Gastrocnemius medialis (tissue), 4 donors: ENCODE data around the gene DNASE1L1. TPM values are rescaled to one million over a fixed set of nuclear protein-coding genes. Genes with fewer than 3 reads are reported as not detected.

Source experiments
- ATAC-seq, 2 donors: fragments of 150-250 bp; one replicate each; pipeline ENCODE4 v1.9.1; 2016
- DNase-seq, 2 donors: peaks; one replicate each; pipeline ENCODE4 v3.0.0-alpha.2; 2019
- H3K27ac ChIP-seq, 4 donors: fragments of 200-600 bp; sonication (generic); 1 replicate in 1 of 4; 2 replicates in 3 of 4; pipeline ENCODE4 v1.5.1; 2016 to 2018; ENCODE audit warnings: mild to moderate bottlenecking in 2 of 4, moderate library complexity in 1 of 4
- H3K27me3 ChIP-seq, 3 donors: fragments of 200-600 bp; sonication (generic) in 2 of 3; 1 replicate in 1 of 3; 2 replicates in 2 of 3; pipeline versions ENCODE4 v1.5.1 to v1.6.0; 2016 to 2019; ENCODE audit warnings: mild to moderate bottlenecking in 1 of 3, moderate library complexity in 1 of 3
- H3K36me3 ChIP-seq, 2 donors: fragments of 200-600 bp; sonication (generic) in 1 of 2; one replicate each; pipeline ENCODE4 v1.5.1; 2017 to 2018
- H3K4me1 ChIP-seq, 2 donors: fragments of 200-600 bp; sonication (generic) in 1 of 2; one replicate each; pipeline ENCODE4 v1.5.1; 2016 to 2017; ENCODE audit warnings: mild to moderate bottlenecking in 2 of 2
- H3K4me3 ChIP-seq, 4 donors: fragments of 200-600 bp; sonication (generic) in 3 of 4; 1 replicate in 1 of 4; 2 replicates in 3 of 4; pipeline ENCODE4 v1.5.1; 2016 to 2019; ENCODE audit warnings: mild to moderate bottlenecking in 2 of 4
- H3K9me3 ChIP-seq, 3 donors: fragments of 200-600 bp; sonication (generic) in 2 of 3; 1 replicate in 1 of 3; 2 replicates in 2 of 3; pipeline ENCODE4 v1.5.1; 2016 to 2019
- POLR2A ChIP-seq, 2 donors: fragments of 450-650 bp; IDR thresholded peaks; one replicate each; pipeline ENCODE4 v1.6.1; 2017; ENCODE audit warnings: antibody characterized with exemption in 2 of 2, mild to moderate bottlenecking in 2 of 2, moderate library complexity in 2 of 2
- in situ Hi-C, 4 donors: fragments of 200-750 bp; cut with MboI; loops; one replicate each; pipeline versions ENCODE4 v1.15.0 to v1.8.0; 2017; ENCODE audit warnings: low sequenced_read_pairs in 4 of 4
- intact Hi-C: fragments of 100-400 bp; cut with DNase I; formaldehyde crosslinking; loops from one replicate; pipeline ENCODE4 v1.15.1; 2023; ENCODE audit warnings: low total_unique reads
- total RNA-seq, 4 donors: library from RNA; depleted of rRNA; stranded (reverse); fragments of >200 nt; gene quantifications; one replicate each; pipeline versions ENCODE4 v1.1.0 to v1.2.3, GENCODE V29; 2016
- TF ChIP-seq, protein P1 (sequence below), 5 experiments: fragments of 450-650 bp in 3 of 5; fragments of 200-600 bp in 2 of 5; sonication (generic) in 2 of 5; IDR thresholded peaks in 4 of 5; conservative IDR thresholded peaks in 1 of 5; 1 replicate in 4 of 5; 2 replicates in 1 of 5; pipeline ENCODE4 v1.5.1; 2016 to 2019; ENCODE audit warnings: antibody characterized with exemption in 5 of 5, mild to moderate bottlenecking in 3 of 5, moderate library complexity in 3 of 5

DNASE1L1 gene
- total RNA-seq, 4 donors from 2014 or later, result 88.4 to 148 (median 116) TPM

- DNase-seq (no peak), ATAC-seq (no peak)
- TF ChIP-seq, protein P1, sequence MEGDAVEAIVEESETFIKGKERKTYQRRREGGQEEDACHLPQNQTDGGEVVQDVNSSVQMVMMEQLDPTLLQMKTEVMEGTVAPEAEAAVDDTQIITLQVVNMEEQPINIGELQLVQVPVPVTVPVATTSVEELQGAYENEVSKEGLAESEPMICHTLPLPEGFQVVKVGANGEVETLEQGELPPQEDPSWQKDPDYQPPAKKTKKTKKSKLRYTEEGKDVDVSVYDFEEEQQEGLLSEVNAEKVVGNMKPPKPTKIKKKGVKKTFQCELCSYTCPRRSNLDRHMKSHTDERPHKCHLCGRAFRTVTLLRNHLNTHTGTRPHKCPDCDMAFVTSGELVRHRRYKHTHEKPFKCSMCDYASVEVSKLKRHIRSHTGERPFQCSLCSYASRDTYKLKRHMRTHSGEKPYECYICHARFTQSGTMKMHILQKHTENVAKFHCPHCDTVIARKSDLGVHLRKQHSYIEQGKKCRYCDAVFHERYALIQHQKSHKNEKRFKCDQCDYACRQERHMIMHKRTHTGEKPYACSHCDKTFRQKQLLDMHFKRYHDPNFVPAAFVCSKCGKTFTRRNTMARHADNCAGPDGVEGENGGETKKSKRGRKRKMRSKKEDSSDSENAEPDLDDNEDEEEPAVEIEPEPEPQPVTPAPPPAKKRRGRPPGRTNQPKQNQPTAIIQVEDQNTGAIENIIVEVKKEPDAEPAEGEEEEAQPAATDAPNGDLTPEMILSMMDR (IDR thresholded peaks at IDR 0.05 in 4 of 5, conservative IDR thresholded peaks at IDR 0.05 in 1 of 5), result no peak
- TF ChIP-seq POLR2A (IDR thresholded peaks at IDR 0.05), result no peak
- H3K4me1 ChIP-seq, result peaks cover 8 to 18% of the 10 kb centered on the region in 2 donors
- no peak overlapping the region for H3K4me3 ChIP-seq
- peak overlapping the region in 1 of 4 donors; percentile 6 for H3K27ac ChIP-seq
- H3K9me3 ChIP-seq, result no peaks in the 10 kb centered on the region
- in situ Hi-C loops, result no loop called here
- no peaks in the 10 kb centered on the region for H3K27me3 ChIP-seq
- intact Hi-C loops, result loop anchor here (5.0 to 10.0 kb wide), 4 partner anchors 168 to 582 kb away; partner anchors contain the start of genes G6PD, HCFC1, IDH3G and IKBKG
- no peaks in the 10 kb centered on the region for H3K36me3 ChIP-seq
Measured at GRCh38 chrX:154376774-154377173, 32.3 kb downstream of the DNASE1L1 start.

DNA sequence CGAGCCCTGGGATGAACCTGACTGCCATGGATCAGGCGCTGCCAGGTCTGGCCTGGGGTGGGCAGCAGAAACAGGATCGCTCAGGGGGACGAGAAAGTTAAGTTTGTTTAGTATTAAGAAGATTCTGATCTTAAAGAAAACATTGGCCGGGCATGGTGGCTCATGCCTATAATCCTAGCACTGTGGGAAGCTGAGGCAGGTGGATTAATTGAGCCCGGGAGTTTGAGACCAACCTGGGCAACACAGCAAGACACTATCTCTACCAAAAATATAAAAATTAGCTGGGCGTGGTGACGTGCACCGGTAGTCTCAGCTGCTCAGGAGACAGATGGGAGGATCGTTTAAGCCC, 33.9 kb downstream of the DNASE1L1 start:
- Histone ChIP-seq H3K9me3 (no peaks in the 10 kb centered on the region), H3K4me1 (peaks cover 6 to 10% of the 10 kb centered on the region in 2 donors), H3K27me3 (no peaks in the 10 kb centered on the region), H3K4me3 (peak overlapping the region in 1 of 4 donors; percentile 51), H3K36me3 (no peaks in the 10 kb centered on the region), H3K27ac (peak overlapping the region; percentile 48 to 75 (median 57))
- ATAC-seq, result no peak
- in situ Hi-C loops, result no loop called here
- intact Hi-C loops, result loop anchor here (5.0 to 10.0 kb wide), 4 partner anchors 170 to 580 kb away; partner anchors contain the start of genes G6PD, HCFC1, IDH3G and IKBKG
- TF ChIP-seq, protein P1 (IDR thresholded peaks at IDR 0.05 in 4 of 5, conservative IDR thresholded peaks at IDR 0.05 in 1 of 5), result no peak
- TF ChIP-seq POLR2A (IDR thresholded peaks at IDR 0.05), result no peak
- no peak for DNase-seq

GRCh38 chrX:154374313-154375155, 34.5 kb downstream of the DNASE1L1 start, which contains the start of gene FLNA:
TSS of gene FLNA (minus strand) at chrX:154374634. CDS start at chrX:154371245, 3,389 bp downstream.
- intact Hi-C loops (loop anchor here (5.0 to 10.0 kb wide), 4 partner anchors 170 to 580 kb away; partner anchors contain the start of genes G6PD, HCFC1, IDH3G and IKBKG), in situ Hi-C loops (no loop called here)
- Histone ChIP-seq H3K4me1 (peaks cover 4 to 9% of the 10 kb centered on the region in 2 donors), H3K27me3 (no peaks in the 10 kb centered on the region), H3K4me3 (peak within 1 kb of the TSS; percentile 38 to 51 (median 42)), H3K36me3 (no peaks in the 10 kb centered on the region), H3K27ac (peak within 1 kb of the TSS; percentile 54 to 75 (median 64)), H3K9me3 (no peaks in the 10 kb centered on the region)
- DNase-seq (peak in 1 of 2 donors; percentile 41), ATAC-seq (no peak)
- peak in 1 of 2 donors; percentile 8 for TF ChIP-seq POLR2A (IDR thresholded peaks at IDR 0.05)
- TF ChIP-seq, protein P1 (IDR thresholded peaks at IDR 0.05 in 4 of 5, conservative IDR thresholded peaks at IDR 0.05 in 1 of 5), result peak in 3 of 5 experiments; percentile 26 to 32 (median 31)

DNA sequence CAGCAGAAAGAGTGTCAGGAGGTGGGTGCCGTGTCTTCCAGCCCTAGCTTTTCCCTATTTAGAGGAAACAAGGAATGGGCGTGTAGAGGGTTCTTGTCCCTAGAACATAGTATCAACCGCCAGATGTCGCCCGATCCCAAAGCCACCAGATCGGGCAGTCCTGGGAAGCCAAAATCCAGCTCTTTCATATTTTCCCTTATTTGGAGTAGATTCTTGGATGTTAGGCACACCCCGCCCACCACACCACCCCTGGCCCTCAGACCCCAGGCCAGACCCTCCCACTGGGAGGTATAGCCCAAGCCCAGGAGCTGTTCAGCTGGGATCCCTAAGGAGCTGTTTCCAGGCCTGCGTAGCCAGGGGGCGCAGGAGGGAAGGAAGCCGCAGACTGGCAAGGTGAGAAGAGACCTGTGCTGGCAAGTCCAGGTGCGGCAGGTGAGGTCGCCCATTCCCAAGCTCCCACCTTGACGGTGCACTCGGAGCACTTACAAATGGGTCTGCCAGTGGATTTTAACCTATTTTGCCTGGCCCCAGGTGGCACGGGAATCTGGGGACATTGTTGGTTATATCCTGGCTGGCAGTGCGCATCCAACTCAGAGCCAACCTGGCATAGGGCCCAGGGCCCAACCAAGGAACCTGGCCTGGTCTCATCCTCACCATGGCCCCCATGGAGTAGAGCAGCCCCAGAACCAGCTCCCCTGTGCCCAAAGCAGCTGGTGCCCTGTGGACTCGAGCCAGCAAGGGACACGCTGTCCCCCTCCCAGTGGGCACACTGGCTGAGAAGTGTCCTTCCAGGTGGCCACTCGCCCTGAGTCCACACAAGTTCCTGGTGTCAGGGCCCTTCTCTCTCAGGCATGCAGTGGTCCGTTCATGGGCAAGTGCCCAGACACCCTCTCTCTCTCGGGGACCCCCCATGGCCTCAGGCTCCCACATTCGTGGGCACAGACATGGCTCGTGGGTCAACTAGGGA, 35.4 kb downstream of the DNASE1L1 start:
- peak; percentile 34 to 42 for ATAC-seq
- H3K9me3 ChIP-seq, result no peaks in the 10 kb centered on the region
- in situ Hi-C loops (no loop called here), intact Hi-C loops (loop anchor here (1.0 to 10.0 kb wide), 4 partner anchors 52 to 579 kb away; partner anchors contain the start of genes G6PD, HCFC1, IDH3G and IKBKG)
- no peaks in the 10 kb centered on the region for H3K36me3 ChIP-seq
- DNase-seq, result peak in 1 of 2 donors; percentile 54
- no peak for TF ChIP-seq POLR2A (IDR thresholded peaks at IDR 0.05)
- TF ChIP-seq, protein P1 (IDR thresholded peaks at IDR 0.05 in 4 of 5, conservative IDR thresholded peaks at IDR 0.05 in 1 of 5), result peak; percentile 42 to 70 (median 66)
- peaks cover 4 to 9% of the 10 kb centered on the region in 2 donors for H3K4me1 ChIP-seq
- peak overlapping the region; percentile 49 to 75 (median 64) for H3K27ac ChIP-seq
- H3K4me3 ChIP-seq, result peak overlapping the region; percentile 36 to 51 (median 42)
- no peaks in the 10 kb centered on the region for H3K27me3 ChIP-seq
